Prostate gland (tissue), 2 donors: ENCODE measurements around the gene FANCG.

Source experiments
- POLR2A ChIP-seq: fragments of 450-650 bp; IDR thresholded peaks from one replicate; pipeline ENCODE4 v1.6.1; 2016; ENCODE audit warnings: antibody characterized with exemption, mild to moderate bottlenecking
- POLR2AphosphoS5 ChIP-seq: sonication (generic); formaldehyde crosslinking; IDR thresholded peaks from one replicate; pipeline ENCODE4 v1.6.1; 2017; ENCODE audit warnings: antibody characterized with exemption
- TF ChIP-seq, protein P1 (sequence below), 4 experiments: fragments of 200-600 bp in 2 of 4; fragments of 450-650 bp in 2 of 4; sonication (generic) in 2 of 4; IDR thresholded peaks; 1 replicate in 3 of 4; 2 replicates in 1 of 4; pipeline ENCODE4 v1.5.1; 2016 to 2019; ENCODE audit warnings: antibody characterized with exemption in 4 of 4, mild to moderate bottlenecking in 2 of 4, moderate library complexity in 2 of 4

DNA sequence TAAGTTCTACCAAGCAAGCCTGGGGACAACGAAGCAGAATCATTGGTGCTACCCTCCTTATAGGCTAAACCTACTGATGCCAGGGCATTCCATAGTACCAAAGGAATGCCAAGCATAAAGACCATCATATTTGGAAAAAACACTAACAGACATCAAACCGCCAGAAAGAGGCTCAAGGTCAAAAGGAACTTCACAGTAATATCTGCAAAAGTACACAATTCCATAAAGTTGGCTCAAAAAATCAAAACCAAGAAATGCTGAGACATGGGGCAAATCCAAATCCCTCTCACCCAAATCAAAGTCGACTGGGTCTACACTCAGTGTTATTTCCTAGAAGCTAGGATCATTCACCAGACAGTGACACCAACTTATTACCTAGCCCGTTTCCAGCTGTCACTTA is 10.7 kb downstream of the FANCG start:
- TF ChIP-seq POLR2A (no peak), POLR2AphosphoS5 (no peak)
- TF ChIP-seq, protein P1, sequence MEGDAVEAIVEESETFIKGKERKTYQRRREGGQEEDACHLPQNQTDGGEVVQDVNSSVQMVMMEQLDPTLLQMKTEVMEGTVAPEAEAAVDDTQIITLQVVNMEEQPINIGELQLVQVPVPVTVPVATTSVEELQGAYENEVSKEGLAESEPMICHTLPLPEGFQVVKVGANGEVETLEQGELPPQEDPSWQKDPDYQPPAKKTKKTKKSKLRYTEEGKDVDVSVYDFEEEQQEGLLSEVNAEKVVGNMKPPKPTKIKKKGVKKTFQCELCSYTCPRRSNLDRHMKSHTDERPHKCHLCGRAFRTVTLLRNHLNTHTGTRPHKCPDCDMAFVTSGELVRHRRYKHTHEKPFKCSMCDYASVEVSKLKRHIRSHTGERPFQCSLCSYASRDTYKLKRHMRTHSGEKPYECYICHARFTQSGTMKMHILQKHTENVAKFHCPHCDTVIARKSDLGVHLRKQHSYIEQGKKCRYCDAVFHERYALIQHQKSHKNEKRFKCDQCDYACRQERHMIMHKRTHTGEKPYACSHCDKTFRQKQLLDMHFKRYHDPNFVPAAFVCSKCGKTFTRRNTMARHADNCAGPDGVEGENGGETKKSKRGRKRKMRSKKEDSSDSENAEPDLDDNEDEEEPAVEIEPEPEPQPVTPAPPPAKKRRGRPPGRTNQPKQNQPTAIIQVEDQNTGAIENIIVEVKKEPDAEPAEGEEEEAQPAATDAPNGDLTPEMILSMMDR (IDR thresholded peaks at IDR 0.05), result no peak
